Right lobe of liver (tissue), 4 donors: ENCODE data around the gene RNH1.

Experiments used
- POLR2A ChIP-seq: fragments of 450-650 bp; IDR thresholded peaks from one replicate; pipeline ENCODE4 v1.6.1; 2017; ENCODE audit warnings: antibody characterized with exemption, mild to moderate bottlenecking
- TF ChIP-seq, protein P1 (sequence below), 4 donors: fragments of 200-600 bp in 3 of 4; fragments of 450-650 bp in 1 of 4; IDR thresholded peaks; one replicate each; pipeline versions ENCODE4 v1.5.1 to v1.8.0; 2016 to 2022; ENCODE audit warnings: antibody characterized with exemption in 4 of 4, mild to moderate bottlenecking in 2 of 4
- donor health status: DM: no; HTN: no; CAD: no.
- donor health status: DM: no; HTN: no; CAD: no.
- donor health status: DM: no; HTN: yes; CAD: no.

DNA sequence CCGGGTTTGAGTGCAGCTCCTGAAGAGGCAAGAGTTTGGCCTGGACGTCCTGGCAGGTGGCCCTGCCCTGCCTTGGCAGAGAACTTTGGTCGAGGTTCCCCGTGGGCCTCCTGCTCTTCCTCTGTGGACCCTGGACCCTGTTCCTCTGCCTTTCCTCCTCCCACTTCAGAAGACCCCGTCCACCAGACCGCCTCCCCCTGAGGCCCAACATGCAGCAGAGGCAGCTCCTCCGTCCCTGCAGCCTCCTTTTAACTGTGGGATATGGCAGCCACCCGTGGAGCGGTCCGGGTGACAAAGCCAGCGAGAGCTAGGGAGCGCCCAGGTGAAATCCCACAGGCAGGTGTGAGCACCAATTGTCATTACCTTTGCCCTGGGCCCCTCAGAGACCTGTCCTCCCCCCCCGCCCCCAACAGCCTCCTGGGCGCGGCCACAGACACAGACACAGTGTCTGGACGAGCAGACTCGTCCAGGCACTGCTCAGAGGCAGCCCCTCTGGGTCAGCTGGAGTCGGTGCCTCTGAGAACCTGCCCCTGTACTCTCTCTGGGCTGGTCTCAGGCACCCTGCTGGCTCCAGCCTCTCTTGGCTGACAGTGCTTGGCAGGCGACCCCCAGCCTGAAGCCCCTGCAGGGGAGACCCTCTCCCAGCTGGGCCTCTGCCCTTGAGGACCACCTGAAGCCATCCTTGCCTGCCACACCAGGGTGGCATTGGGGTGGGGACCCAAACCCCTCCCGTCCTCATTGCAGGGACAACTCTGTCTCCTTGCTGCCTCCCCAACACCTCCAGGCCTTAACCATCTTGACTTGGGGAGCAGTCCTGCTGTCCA, 61.1 kb downstream of the RNH1 start:
- TF ChIP-seq POLR2A = no peak
- TF ChIP-seq, protein P1, sequence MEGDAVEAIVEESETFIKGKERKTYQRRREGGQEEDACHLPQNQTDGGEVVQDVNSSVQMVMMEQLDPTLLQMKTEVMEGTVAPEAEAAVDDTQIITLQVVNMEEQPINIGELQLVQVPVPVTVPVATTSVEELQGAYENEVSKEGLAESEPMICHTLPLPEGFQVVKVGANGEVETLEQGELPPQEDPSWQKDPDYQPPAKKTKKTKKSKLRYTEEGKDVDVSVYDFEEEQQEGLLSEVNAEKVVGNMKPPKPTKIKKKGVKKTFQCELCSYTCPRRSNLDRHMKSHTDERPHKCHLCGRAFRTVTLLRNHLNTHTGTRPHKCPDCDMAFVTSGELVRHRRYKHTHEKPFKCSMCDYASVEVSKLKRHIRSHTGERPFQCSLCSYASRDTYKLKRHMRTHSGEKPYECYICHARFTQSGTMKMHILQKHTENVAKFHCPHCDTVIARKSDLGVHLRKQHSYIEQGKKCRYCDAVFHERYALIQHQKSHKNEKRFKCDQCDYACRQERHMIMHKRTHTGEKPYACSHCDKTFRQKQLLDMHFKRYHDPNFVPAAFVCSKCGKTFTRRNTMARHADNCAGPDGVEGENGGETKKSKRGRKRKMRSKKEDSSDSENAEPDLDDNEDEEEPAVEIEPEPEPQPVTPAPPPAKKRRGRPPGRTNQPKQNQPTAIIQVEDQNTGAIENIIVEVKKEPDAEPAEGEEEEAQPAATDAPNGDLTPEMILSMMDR (IDR thresholded peaks at IDR 0.05) = no peak
